Measurements from ENCODE around the gene BMF. TPM values are rescaled to one million over a fixed set of nuclear protein-coding genes. Genes with fewer than 3 reads are reported as not detected.
A peak's percentile ranks its signal among the peaks of the same experiment; 100 is the strongest.

The BMF gene
- total RNA-seq, 2 donors from 2014 or later = 13.1 to 32.5 TPM

- H3K27ac ChIP-seq = peak overlapping the region in 1 of 2 donors; percentile 73
- no peaks in the 10 kb centered on the region for H3K27me3 ChIP-seq (replicated peaks; ENCODE audit: insufficient read depth)
- H3K9me3 ChIP-seq = no peaks in the 10 kb centered on the region
- H3K36me3 ChIP-seq = no peaks in the 10 kb centered on the region
- TF ChIP-seq CTCF (IDR thresholded peaks at IDR 0.05) = no peak
- no peak overlapping the region for H3K4me3 ChIP-seq
- H3K4me1 ChIP-seq (ENCODE audit: control insufficient read depth in 1 of 2, low read depth in 2 of 2) = peaks cover 40 to 85% of the 10 kb centered on the region in 2 donors
- ATAC-seq (ENCODE audit: insufficient number of reproducible peaks, low FRiP score, low read depth) (no peak), DNase-seq (ENCODE audit: low spot score) (no peak)
Measured at GRCh38 chr15:40094156-40094555, 14.5 kb downstream of the BMF start.

- Histone ChIP-seq H3K4me1 (ENCODE audit: control insufficient read depth in 1 of 2, low read depth in 2 of 2) (peaks cover 40 to 85% of the 10 kb centered on the region in 2 donors), H3K36me3 (no peaks in the 10 kb centered on the region), H3K27me3 (replicated peaks; ENCODE audit: insufficient read depth) (no peaks in the 10 kb centered on the region), H3K4me3 (no peak overlapping the region), H3K9me3 (no peaks in the 10 kb centered on the region), H3K27ac (peak overlapping the region; percentile 67 to 73)
- DNase-seq (ENCODE audit: low spot score) = no peak
- no peak for TF ChIP-seq CTCF (IDR thresholded peaks at IDR 0.05)
- no peak for ATAC-seq (ENCODE audit: insufficient number of reproducible peaks, low FRiP score, low read depth)
Measured at GRCh38 chr15:40092979-40093869, 15.5 kb downstream of the BMF start.

GRCh38 chr15:40092256-40092978, 16.3 kb downstream of the BMF start:
- no peaks in the 10 kb centered on the region for H3K27me3 ChIP-seq (replicated peaks; ENCODE audit: insufficient read depth)
- H3K36me3 ChIP-seq = no peaks in the 10 kb centered on the region
- peaks cover 37 to 85% of the 10 kb centered on the region in 2 donors for H3K4me1 ChIP-seq (ENCODE audit: control insufficient read depth in 1 of 2, low read depth in 2 of 2)
- peak; percentile 36 for ATAC-seq (ENCODE audit: insufficient number of reproducible peaks, low FRiP score, low read depth)
- peak overlapping the region; percentile 67 to 73 for H3K27ac ChIP-seq
- DNase-seq (ENCODE audit: low spot score) = peak; percentile 49
- TF ChIP-seq CTCF (IDR thresholded peaks at IDR 0.05) = no peak
- H3K4me3 ChIP-seq = no peak overlapping the region
- no peaks in the 10 kb centered on the region for H3K9me3 ChIP-seq

GRCh38 chr15:40091861-40092255, 16.8 kb downstream of the BMF start:
- Histone ChIP-seq H3K36me3 (no peaks in the 10 kb centered on the region), H3K4me1 (ENCODE audit: control insufficient read depth in 1 of 2, low read depth in 2 of 2) (peaks cover 40 to 85% of the 10 kb centered on the region in 2 donors), H3K27ac (peak overlapping the region in 1 of 2 donors; percentile 73), H3K4me3 (no peak overlapping the region), H3K27me3 (replicated peaks; ENCODE audit: insufficient read depth) (no peaks in the 10 kb centered on the region), H3K9me3 (no peaks in the 10 kb centered on the region)
- no peak for TF ChIP-seq CTCF (IDR thresholded peaks at IDR 0.05)
- DNase-seq (ENCODE audit: low spot score) (no peak), ATAC-seq (ENCODE audit: insufficient number of reproducible peaks, low FRiP score, low read depth) (no peak)

- Histone ChIP-seq H3K27ac (no peak overlapping the region), H3K4me1 (ENCODE audit: control insufficient read depth in 1 of 2, low read depth in 2 of 2) (peaks cover 34 to 87% of the 10 kb centered on the region in 2 donors), H3K36me3 (no peaks in the 10 kb centered on the region), H3K4me3 (no peak overlapping the region), H3K27me3 (replicated peaks; ENCODE audit: insufficient read depth) (no peaks in the 10 kb centered on the region), H3K9me3 (no peaks in the 10 kb centered on the region)
- no peak for ATAC-seq (ENCODE audit: insufficient number of reproducible peaks, low FRiP score, low read depth)
- no peak for DNase-seq (ENCODE audit: low spot score)
- no peak for TF ChIP-seq CTCF (IDR thresholded peaks at IDR 0.05)
Measured at GRCh38 chr15:40090774-40091455, 17.8 kb downstream of the BMF start.

Data from thoracic aorta (tissue), 2 donors.